GM23338 (cell line): ENCODE data around the gene ST6GALNAC3. TPM values are rescaled to one million over a fixed set of nuclear protein-coding genes. Genes with fewer than 3 reads are reported as not detected.

Experiments
- ATAC-seq: fragments of 200-7000 bp; cut with Tn5 transposase; 3 replicates; pipeline ENCODE4 v1.9.1; 2020
- DNase-seq: peaks from one replicate; pipeline ENCODE4 v3.0.0-alpha.2; 2015; ENCODE audit warnings: low spot score
- H2AFZ ChIP-seq: fragments of 200-600 bp; sonication (generic); 2 replicates; pipeline ENCODE4 v1.8.0; 2016; ENCODE audit warnings: antibody characterized with exemption, mild to moderate bottlenecking, moderate library complexity
- H3F3A ChIP-seq: fragments of 200-600 bp; sonication (generic); replicated peaks from 2 replicates; pipeline ENCODE4 v1.8.0; 2017; ENCODE audit warnings: antibody characterized with exemption, mixed run types, low read depth
- H3K27ac ChIP-seq: fragments of 200-600 bp; sonication (generic); 2 replicates; pipeline ENCODE4 v1.6.1; 2016; ENCODE audit warnings: low read depth
- H3K27me3 ChIP-seq: fragments of 200-600 bp; sonication (generic); 2 replicates; pipeline ENCODE4 v1.8.0; 2016; ENCODE audit warnings: mild to moderate bottlenecking, mixed run types, moderate library complexity; ENCODE audit not compliant: insufficient read depth
- H3K36me3 ChIP-seq: fragments of 200-600 bp; sonication (generic); 2 replicates; pipeline ENCODE4 v1.8.0; 2016; ENCODE audit warnings: mild to moderate bottlenecking; ENCODE audit not compliant: insufficient read depth
- H3K4me1 ChIP-seq: fragments of 200-600 bp; sonication (generic); 2 replicates; pipeline ENCODE4 v1.8.0; 2016; ENCODE audit warnings: mild to moderate bottlenecking, moderate library complexity; ENCODE audit not compliant: insufficient read depth
- H3K4me2 ChIP-seq: fragments of 200-600 bp; sonication (generic); 2 replicates; pipeline ENCODE4 v1.7.1; 2017; ENCODE audit warnings: mixed run types
- H3K4me3 ChIP-seq: fragments of 200-600 bp; sonication (generic); 2 replicates; pipeline ENCODE4 v1.6.1; 2016; ENCODE audit warnings: mixed run types
- H3K79me2 ChIP-seq: fragments of 200-600 bp; sonication (generic); replicated peaks from 2 replicates; pipeline ENCODE4 v1.8.0; 2017; ENCODE audit warnings: mild to moderate bottlenecking; ENCODE audit not compliant: insufficient read depth
- H3K9me2 ChIP-seq: fragments of 200-600 bp; sonication (generic); 2 replicates; pipeline ENCODE4 v1.8.0; 2017; ENCODE audit not compliant: insufficient read depth
- H4K20me1 ChIP-seq: fragments of 200-600 bp; sonication (generic); replicated peaks from 2 replicates; pipeline ENCODE4 v1.8.0; 2017; ENCODE audit warnings: mild to moderate bottlenecking; ENCODE audit not compliant: insufficient read depth
- H3K27ac Mint-ChIP-seq: 2 replicates; pipeline ENCODE4 v1.8.0; 2020; ENCODE audit warnings: inconsistent platforms, mild to moderate bottlenecking, moderate library complexity, mixed read lengths
- H3K27me3 Mint-ChIP-seq: 3 replicates; pipeline ENCODE4 v1.8.0; 2022; ENCODE audit warnings: low read depth, mild to moderate bottlenecking, moderate library complexity, mixed read lengths, inconsistent platforms; ENCODE audit not compliant: insufficient read depth, poor library complexity
- H3K36me3 Mint-ChIP-seq: 3 replicates; pipeline ENCODE4 v1.8.0; 2021; ENCODE audit warnings: low read depth, mild to moderate bottlenecking, inconsistent platforms, moderate library complexity, mixed read lengths
- H3K4me1 Mint-ChIP-seq: 3 replicates; pipeline ENCODE4 v1.8.0; 2020; ENCODE audit warnings: mild to moderate bottlenecking, inconsistent platforms, mixed read lengths
- H3K4me3 Mint-ChIP-seq: 3 replicates; pipeline ENCODE4 v1.8.0; 2021; ENCODE audit warnings: moderate library complexity, mild to moderate bottlenecking, inconsistent platforms, mixed read lengths
- H3K9me3 Mint-ChIP-seq: 3 replicates; pipeline ENCODE4 v1.8.0; 2020; ENCODE audit warnings: moderate library complexity, mild to moderate bottlenecking, inconsistent platforms, mixed read lengths
- CREB1 ChIP-seq: fragments of 250-450 bp; sonication (Bioruptor Pico); IDR thresholded peaks from 2 replicates; pipeline ENCODE4 v1.5.0; 2020; ENCODE audit warnings: low read depth, mild to moderate bottlenecking, moderate library complexity
- ETS1 ChIP-seq: IDR thresholded peaks from 2 replicates; pipeline ENCODE4 v1.6.1; 2016; ENCODE audit warnings: antibody characterized with exemption
- EZH2 ChIP-seq: fragments of 200-600 bp; sonication (generic); IDR thresholded peaks from one replicate; pipeline ENCODE4 v1.8.0; 2017; ENCODE audit warnings: antibody characterized with exemption, mild to moderate bottlenecking, low read depth; ENCODE audit not compliant: unreplicated experiment
- EZH2phosphoT487 ChIP-seq: fragments of 200-600 bp; sonication (generic); IDR thresholded peaks from one replicate; pipeline ENCODE4 v1.8.1; 2018; ENCODE audit warnings: antibody characterized with exemption; ENCODE audit not compliant: unreplicated experiment
- JUNB ChIP-seq: IDR thresholded peaks from one replicate; pipeline ENCODE4 v1.6.1; 2016; ENCODE audit warnings: antibody characterized with exemption; ENCODE audit not compliant: unreplicated experiment
- NANOG ChIP-seq: IDR thresholded peaks from 2 replicates; pipeline ENCODE4 v1.6.1; 2016; ENCODE audit warnings: antibody characterized with exemption, borderline replicate concordance
- POLR2AphosphoS5 ChIP-seq: IDR thresholded peaks from 2 replicates; pipeline ENCODE4 v1.6.1; 2016; ENCODE audit warnings: antibody characterized with exemption, low read depth
- STAT1 ChIP-seq: IDR thresholded peaks from one replicate; pipeline ENCODE4 v1.6.1; 2016; ENCODE audit warnings: antibody characterized with exemption; ENCODE audit not compliant: unreplicated experiment
- ZNF114 ChIP-seq: fragments of 250-450 bp; sonication (Bioruptor Pico); IDR thresholded peaks from 2 replicates; pipeline ENCODE4 v1.5.0; 2020; ENCODE audit warnings: mild to moderate bottlenecking, moderate library complexity
- ZNF331 ChIP-seq: fragments of 250-450 bp; sonication (Bioruptor Pico); IDR thresholded peaks from 2 replicates; pipeline ENCODE4 v1.5.0; 2020; ENCODE audit warnings: low read depth, mild to moderate bottlenecking, moderate library complexity
- polyA plus RNA-seq: library from polyadenylated mRNA; unstranded; fragments of >200 nt; fragmentation: Nextera tagmentation; extraction: Ambion mirVana; gene quantifications from 2 replicates; pipeline ENCODE4 v1.2.1, GENCODE V29; 2016
- total RNA-seq: library from RNA; depleted of rRNA; stranded (reverse); fragments of >200 nt; shearing (Covaris generic); gene quantifications from 2 replicates; pipeline ENCODE4 v1.2.3, GENCODE V29; 2014
- TF ChIP-seq, protein P1 (sequence below): fragments of 250-450 bp; sonication (Bioruptor Pico); IDR thresholded peaks from 2 replicates; pipeline ENCODE4 v1.5.0; 2020; ENCODE audit warnings: mild to moderate bottlenecking, moderate library complexity
- TF ChIP-seq, protein P2 (sequence below): IDR thresholded peaks from one replicate; pipeline ENCODE4 v1.6.1; 2018; ENCODE audit warnings: antibody characterized with exemption; ENCODE audit not compliant: unreplicated experiment
- TF ChIP-seq, protein P3 (sequence below), 2 experiments: fragments of 200-600 bp in 1 of 2; sonication (generic) in 1 of 2; conservative IDR thresholded peaks; 2 replicates each; pipeline versions ENCODE4 v1.5.1 to v1.6.1; 2016 to 2017; ENCODE audit warnings: antibody characterized with exemption in 2 of 2, low read depth in 2 of 2, mild to moderate bottlenecking in 2 of 2, moderate library complexity in 1 of 2

ST6GALNAC3 gene
- total and polyA plus RNA-seq, 2 experiments from 2014 or later, result 4.7 to 11.6 TPM

- H3K4me2 ChIP-seq, result no peak overlapping the region
- H2AFZ ChIP-seq, result no peak overlapping the region
- no peak for DNase-seq
- H4K20me1 ChIP-seq, result no peaks in the 10 kb centered on the region
- TF ChIP-seq POLR2AphosphoS5 (no peak), NANOG (no peak), EZH2phosphoT487 (no peak), ETS1 (no peak), STAT1 (no peak), ZNF114 (CRISPR knock-in tag) (no peak), EZH2 (no peak), JUNB (no peak), CREB1 (CRISPR knock-in tag) (no peak), ZNF331 (CRISPR knock-in tag) (no peak)
- TF ChIP-seq, protein P1, sequence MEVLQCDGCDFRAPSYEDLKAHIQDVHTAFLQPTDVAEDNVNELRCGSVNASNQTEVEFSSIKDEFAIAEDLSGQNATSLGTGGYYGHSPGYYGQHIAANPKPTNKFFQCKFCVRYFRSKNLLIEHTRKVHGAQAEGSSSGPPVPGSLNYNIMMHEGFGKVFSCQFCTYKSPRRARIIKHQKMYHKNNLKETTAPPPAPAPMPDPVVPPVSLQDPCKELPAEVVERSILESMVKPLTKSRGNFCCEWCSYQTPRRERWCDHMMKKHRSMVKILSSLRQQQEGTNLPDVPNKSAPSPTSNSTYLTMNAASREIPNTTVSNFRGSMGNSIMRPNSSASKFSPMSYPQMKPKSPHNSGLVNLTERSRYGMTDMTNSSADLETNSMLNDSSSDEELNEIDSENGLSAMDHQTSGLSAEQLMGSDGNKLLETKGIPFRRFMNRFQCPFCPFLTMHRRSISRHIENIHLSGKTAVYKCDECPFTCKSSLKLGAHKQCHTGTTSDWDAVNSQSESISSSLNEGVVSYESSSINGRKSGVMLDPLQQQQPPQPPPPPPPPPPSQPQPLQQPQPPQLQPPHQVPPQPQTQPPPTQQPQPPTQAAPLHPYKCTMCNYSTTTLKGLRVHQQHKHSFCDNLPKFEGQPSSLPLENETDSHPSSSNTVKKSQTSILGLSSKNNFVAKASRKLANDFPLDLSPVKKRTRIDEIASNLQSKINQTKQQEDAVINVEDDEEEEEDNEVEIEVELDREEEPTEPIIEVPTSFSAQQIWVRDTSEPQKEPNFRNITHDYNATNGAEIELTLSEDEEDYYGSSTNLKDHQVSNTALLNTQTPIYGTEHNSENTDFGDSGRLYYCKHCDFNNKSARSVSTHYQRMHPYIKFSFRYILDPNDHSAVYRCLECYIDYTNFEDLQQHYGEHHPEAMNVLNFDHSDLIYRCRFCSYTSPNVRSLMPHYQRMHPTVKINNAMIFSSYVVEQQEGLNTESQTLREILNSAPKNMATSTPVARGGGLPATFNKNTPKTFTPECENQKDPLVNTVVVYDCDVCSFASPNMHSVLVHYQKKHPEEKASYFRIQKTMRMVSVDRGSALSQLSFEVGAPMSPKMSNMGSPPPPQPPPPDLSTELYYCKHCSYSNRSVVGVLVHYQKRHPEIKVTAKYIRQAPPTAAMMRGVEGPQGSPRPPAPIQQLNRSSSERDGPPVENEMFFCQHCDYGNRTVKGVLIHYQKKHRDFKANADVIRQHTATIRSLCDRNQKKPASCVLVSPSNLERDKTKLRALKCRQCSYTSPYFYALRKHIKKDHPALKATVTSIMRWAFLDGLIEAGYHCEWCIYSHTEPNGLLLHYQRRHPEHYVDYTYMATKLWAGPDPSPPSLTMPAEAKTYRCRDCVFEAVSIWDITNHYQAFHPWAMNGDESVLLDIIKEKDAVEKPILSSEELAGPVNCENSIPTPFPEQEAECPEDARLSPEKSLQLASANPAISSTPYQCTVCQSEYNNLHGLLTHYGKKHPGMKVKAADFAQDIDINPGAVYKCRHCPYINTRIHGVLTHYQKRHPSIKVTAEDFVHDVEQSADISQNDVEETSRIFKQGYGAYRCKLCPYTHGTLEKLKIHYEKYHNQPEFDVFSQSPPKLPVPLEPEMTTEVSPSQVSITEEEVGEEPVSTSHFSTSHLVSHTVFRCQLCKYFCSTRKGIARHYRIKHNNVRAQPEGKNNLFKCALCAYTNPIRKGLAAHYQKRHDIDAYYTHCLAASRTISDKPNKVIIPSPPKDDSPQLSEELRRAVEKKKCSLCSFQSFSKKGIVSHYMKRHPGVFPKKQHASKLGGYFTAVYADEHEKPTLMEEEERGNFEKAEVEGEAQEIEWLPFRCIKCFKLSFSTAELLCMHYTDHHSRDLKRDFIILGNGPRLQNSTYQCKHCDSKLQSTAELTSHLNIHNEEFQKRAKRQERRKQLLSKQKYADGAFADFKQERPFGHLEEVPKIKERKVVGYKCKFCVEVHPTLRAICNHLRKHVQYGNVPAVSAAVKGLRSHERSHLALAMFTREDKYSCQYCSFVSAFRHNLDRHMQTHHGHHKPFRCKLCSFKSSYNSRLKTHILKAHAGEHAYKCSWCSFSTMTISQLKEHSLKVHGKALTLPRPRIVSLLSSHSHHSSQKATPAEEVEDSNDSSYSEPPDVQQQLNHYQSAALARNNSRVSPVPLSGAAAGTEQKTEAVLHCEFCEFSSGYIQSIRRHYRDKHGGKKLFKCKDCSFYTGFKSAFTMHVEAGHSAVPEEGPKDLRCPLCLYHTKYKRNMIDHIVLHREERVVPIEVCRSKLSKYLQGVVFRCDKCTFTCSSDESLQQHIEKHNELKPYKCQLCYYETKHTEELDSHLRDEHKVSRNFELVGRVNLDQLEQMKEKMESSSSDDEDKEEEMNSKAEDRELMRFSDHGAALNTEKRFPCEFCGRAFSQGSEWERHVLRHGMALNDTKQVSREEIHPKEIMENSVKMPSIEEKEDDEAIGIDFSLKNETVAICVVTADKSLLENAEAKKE (CRISPR knock-in tag), result no peak
- TF ChIP-seq, protein P2, sequence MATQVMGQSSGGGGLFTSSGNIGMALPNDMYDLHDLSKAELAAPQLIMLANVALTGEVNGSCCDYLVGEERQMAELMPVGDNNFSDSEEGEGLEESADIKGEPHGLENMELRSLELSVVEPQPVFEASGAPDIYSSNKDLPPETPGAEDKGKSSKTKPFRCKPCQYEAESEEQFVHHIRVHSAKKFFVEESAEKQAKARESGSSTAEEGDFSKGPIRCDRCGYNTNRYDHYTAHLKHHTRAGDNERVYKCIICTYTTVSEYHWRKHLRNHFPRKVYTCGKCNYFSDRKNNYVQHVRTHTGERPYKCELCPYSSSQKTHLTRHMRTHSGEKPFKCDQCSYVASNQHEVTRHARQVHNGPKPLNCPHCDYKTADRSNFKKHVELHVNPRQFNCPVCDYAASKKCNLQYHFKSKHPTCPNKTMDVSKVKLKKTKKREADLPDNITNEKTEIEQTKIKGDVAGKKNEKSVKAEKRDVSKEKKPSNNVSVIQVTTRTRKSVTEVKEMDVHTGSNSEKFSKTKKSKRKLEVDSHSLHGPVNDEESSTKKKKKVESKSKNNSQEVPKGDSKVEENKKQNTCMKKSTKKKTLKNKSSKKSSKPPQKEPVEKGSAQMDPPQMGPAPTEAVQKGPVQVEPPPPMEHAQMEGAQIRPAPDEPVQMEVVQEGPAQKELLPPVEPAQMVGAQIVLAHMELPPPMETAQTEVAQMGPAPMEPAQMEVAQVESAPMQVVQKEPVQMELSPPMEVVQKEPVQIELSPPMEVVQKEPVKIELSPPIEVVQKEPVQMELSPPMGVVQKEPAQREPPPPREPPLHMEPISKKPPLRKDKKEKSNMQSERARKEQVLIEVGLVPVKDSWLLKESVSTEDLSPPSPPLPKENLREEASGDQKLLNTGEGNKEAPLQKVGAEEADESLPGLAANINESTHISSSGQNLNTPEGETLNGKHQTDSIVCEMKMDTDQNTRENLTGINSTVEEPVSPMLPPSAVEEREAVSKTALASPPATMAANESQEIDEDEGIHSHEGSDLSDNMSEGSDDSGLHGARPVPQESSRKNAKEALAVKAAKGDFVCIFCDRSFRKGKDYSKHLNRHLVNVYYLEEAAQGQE, result no peak
- TF ChIP-seq, protein P3, sequence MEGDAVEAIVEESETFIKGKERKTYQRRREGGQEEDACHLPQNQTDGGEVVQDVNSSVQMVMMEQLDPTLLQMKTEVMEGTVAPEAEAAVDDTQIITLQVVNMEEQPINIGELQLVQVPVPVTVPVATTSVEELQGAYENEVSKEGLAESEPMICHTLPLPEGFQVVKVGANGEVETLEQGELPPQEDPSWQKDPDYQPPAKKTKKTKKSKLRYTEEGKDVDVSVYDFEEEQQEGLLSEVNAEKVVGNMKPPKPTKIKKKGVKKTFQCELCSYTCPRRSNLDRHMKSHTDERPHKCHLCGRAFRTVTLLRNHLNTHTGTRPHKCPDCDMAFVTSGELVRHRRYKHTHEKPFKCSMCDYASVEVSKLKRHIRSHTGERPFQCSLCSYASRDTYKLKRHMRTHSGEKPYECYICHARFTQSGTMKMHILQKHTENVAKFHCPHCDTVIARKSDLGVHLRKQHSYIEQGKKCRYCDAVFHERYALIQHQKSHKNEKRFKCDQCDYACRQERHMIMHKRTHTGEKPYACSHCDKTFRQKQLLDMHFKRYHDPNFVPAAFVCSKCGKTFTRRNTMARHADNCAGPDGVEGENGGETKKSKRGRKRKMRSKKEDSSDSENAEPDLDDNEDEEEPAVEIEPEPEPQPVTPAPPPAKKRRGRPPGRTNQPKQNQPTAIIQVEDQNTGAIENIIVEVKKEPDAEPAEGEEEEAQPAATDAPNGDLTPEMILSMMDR (conservative IDR thresholded peaks at IDR 0.05; ENCODE audit: low read depth in 2 of 2), result no peak
- no peak overlapping the region for H3K4me3 Mint-ChIP-seq
- H3F3A ChIP-seq, result no peaks in the 10 kb centered on the region; the same call in 1 of the 2 replicates
- H3K9me2 ChIP-seq, result peaks cover 18% of the 10 kb centered on the region
- peaks cover 10% of the 10 kb centered on the region for H3K4me1 ChIP-seq
- peaks cover 12% of the 10 kb centered on the region for H3K4me1 Mint-ChIP-seq
- peaks cover 8% of the 10 kb centered on the region for H3K27me3 Mint-ChIP-seq
- H3K27ac Mint-ChIP-seq, result no peak overlapping the region
- H3K36me3 Mint-ChIP-seq, result peaks cover 13% of the 10 kb centered on the region; the same call in 1 of the 3 replicates
- no peaks in the 10 kb centered on the region for H3K79me2 ChIP-seq
- no peaks in the 10 kb centered on the region for H3K9me3 Mint-ChIP-seq
- no peak overlapping the region for H3K4me3 ChIP-seq
- H3K27me3 ChIP-seq, result no peaks in the 10 kb centered on the region
- no peak overlapping the region for H3K27ac ChIP-seq
- no peaks in the 10 kb centered on the region for H3K36me3 ChIP-seq
- no peak for ATAC-seq
Observed at GRCh38 chr1:76135835-76136234, 61.3 kb downstream of the ST6GALNAC3 start.
